Spleen (tissue), 11 donors: ENCODE results near the gene PRPSAP1. TPM values are rescaled to one million over a fixed set of nuclear protein-coding genes. Genes with fewer than 3 reads are reported as not detected.

Experiments
- DNase-seq: peaks from one replicate; pipeline ENCODE4 v3.0.0-alpha.2; 2020
- H3K27ac ChIP-seq, 8 donors: fragments of 200-600 bp; sonication (generic) in 7 of 8; 1 replicate in 4 of 8; 2 replicates in 4 of 8; pipeline versions ENCODE4 v1.5.0 to v1.8.0; 2016 to 2021; ENCODE audit warnings: inconsistent platforms in 4 of 8, mild to moderate bottlenecking in 4 of 8, moderate library complexity in 1 of 8
- H3K27me3 ChIP-seq, 7 donors: fragments of 200-600 bp; sonication (generic) in 6 of 7; replicated peaks in 1 of 7; 1 replicate in 4 of 7; 2 replicates in 3 of 7; pipeline versions ENCODE4 v1.5.0 to v1.8.0; 2016 to 2021; ENCODE audit warnings: inconsistent platforms in 3 of 7, mild to moderate bottlenecking in 1 of 7
- H3K36me3 ChIP-seq, 6 donors: fragments of 200-600 bp; sonication (generic) in 5 of 6; 1 replicate in 4 of 6; 2 replicates in 2 of 6; pipeline versions ENCODE4 v1.5.0 to v1.8.0; 2016 to 2021; ENCODE audit warnings: inconsistent platforms in 2 of 6
- H3K4me1 ChIP-seq, 6 donors: fragments of 200-600 bp; sonication (generic) in 5 of 6; 1 replicate in 3 of 6; 2 replicates in 3 of 6; pipeline versions ENCODE4 v1.5.0 to v1.8.0; 2016 to 2021; ENCODE audit warnings: inconsistent platforms in 3 of 6
- H3K4me3 ChIP-seq, 8 donors: fragments of 200-600 bp; sonication (generic) in 7 of 8; 1 replicate in 4 of 8; 2 replicates in 4 of 8; pipeline versions ENCODE4 v1.5.0 to v1.8.0; 2016 to 2021; ENCODE audit warnings: inconsistent platforms in 4 of 8, mild to moderate bottlenecking in 4 of 8, moderate library complexity in 2 of 8
- H3K9me3 ChIP-seq, 8 donors: fragments of 200-600 bp; sonication (generic) in 7 of 8; 1 replicate in 4 of 8; 2 replicates in 4 of 8; pipeline versions ENCODE4 v1.5.0 to v1.8.0; 2016 to 2021; ENCODE audit warnings: inconsistent platforms in 4 of 8
- CTCF ChIP-seq, 11 experiments: fragments of 200-600 bp in 7 of 11; fragments of 450-650 bp in 4 of 11; sonication (generic) in 4 of 11; IDR thresholded peaks in 8 of 11; conservative IDR thresholded peaks in 3 of 11; 1 replicate in 7 of 11; 2 replicates in 4 of 11; pipeline versions ENCODE4 v1.4.0 to v1.8.0; 2016 to 2021; ENCODE audit warnings: antibody characterized with exemption in 11 of 11, inconsistent platforms in 4 of 11, mild to moderate bottlenecking in 1 of 11
- POLR2A ChIP-seq, 3 donors: fragments of 450-650 bp; IDR thresholded peaks; one replicate each; pipeline ENCODE4 v1.5.1; 2017; ENCODE audit warnings: antibody characterized with exemption in 3 of 3, mild to moderate bottlenecking in 1 of 3
- POLR2AphosphoS5 ChIP-seq, 3 donors: sonication (generic); formaldehyde crosslinking; IDR thresholded peaks; one replicate each; pipeline ENCODE4 v1.5.1; 2017; ENCODE audit warnings: antibody characterized with exemption in 3 of 3
- WGBS, 5 donors: extraction: QIAGEN DNeasy Blood & Tissue Kit in 3 of 5; methylation state at CpG; one replicate each; pipeline versions ENCODE4 v1.1.5 to v1.1.7; 2013 to 2018; 5-methylcytosine and 5-hydroxymethylcytosine counted together
- intact Hi-C: fragments of 100-400 bp; cut with DNase I; formaldehyde crosslinking; loops from one replicate; pipeline ENCODE4 v1.15.0; 2023; ENCODE audit warnings: low total_unique reads
- polyA plus RNA-seq, 3 donors: library from polyadenylated mRNA; stranded (reverse); fragments of 200-250 nt; gene quantifications; one replicate each; pipeline ENCODE4 v1.2.1, GENCODE V29; 2013
- total RNA-seq, 7 donors: library from RNA; depleted of rRNA in 3 of 7; stranded (reverse); fragments of >200 nt in 3 of 7; fragmentation: NEBNext Ultra II Directional in 4 of 7; extraction: Animal tissue kit (Norgen Biotek cat#: 25700) in 4 of 7; gene quantifications; one replicate each; pipeline versions ENCODE4 v1.1.0 to v1.2.1, GENCODE V29; 2016 to 2021
- donor health status: healthy with polysubstance abuse.
- donor health status: DM: no; HTN: no; CAD: no; lungs with moderate emphysema.
- donor health status: DM: no; HTN: no; CAD: no.
- donor health status: Bipolar disorder and iron deficiency.
- donor health status: healthy.
- donor health status: DM: no; HTN: no; CAD: no.
- donor health status: DM: yes; HTN: yes; CAD: no.

PRPSAP1 gene
- total and polyA plus RNA-seq, 10 donors: 17.5 to 54.1 (median 35.8) TPM

DNA sequence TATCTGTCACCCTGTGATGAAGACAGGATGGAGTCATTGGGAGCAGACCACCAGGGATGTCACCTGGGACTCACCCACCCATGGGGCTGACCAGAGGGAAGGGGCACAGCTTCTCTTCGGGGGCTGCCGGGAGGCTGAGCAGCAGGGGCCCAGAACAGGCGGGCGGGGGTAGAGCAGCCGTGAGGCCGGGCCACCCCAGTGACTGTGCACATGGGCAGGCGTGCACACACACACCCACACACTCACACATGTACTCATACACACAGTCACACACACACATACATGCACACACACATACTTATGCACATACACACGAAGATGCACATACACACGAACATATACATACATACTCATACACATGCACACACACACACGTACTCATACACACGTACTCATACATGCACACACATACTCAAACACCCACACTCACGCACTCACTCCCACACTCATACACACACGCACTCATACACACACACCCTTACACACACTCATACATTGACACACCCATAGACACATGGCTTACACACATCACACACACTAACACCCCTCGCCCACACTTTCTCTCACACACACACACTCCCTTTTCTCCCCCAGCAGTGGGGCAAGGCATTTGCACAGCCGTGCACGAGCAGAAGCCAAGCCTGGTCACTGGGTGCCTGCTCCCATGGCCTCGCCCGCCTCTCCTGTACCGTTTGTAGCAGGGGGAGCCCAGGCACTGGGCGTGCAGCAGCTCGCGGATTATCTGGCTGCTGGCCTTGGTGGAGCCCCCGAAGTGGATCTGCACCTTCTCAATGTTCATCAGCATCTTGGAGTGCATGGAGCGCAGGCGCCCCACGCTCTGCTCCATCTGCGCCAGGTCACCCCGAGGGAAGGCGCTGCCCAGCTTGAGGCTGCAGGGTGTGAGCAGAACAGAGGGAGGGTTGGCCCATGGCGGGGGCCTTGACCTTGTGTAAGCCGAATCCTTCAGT is 76.1 kb downstream of the PRPSAP1 start:
- intact Hi-C loops: no loop called here
- DNase-seq: peak; percentile 75
- Histone ChIP-seq H3K9me3 (no peaks in the 10 kb centered on the region), H3K36me3 (no peaks in the 10 kb centered on the region), H3K4me3 (no peak overlapping the region), H3K27ac (no peak overlapping the region), H3K4me1 (peaks cover 12 to 51% (median 35%) of the 10 kb centered on the region in 6 donors), H3K27me3 (no peaks in the 10 kb centered on the region)
- TF ChIP-seq POLR2A (IDR thresholded peaks at IDR 0.05) (no peak), CTCF (IDR thresholded peaks at IDR 0.05 in 8 of 11, conservative IDR thresholded peaks at IDR 0.05 in 3 of 11) (no peak), POLR2AphosphoS5 (IDR thresholded peaks at IDR 0.05) (peak in 1 of 3 donors; percentile 33)
- WGBS, 5 donors: 89 to 94% (median 93%) methylated on average over 21 to 31 of the region's 31 CpGs

DNA sequence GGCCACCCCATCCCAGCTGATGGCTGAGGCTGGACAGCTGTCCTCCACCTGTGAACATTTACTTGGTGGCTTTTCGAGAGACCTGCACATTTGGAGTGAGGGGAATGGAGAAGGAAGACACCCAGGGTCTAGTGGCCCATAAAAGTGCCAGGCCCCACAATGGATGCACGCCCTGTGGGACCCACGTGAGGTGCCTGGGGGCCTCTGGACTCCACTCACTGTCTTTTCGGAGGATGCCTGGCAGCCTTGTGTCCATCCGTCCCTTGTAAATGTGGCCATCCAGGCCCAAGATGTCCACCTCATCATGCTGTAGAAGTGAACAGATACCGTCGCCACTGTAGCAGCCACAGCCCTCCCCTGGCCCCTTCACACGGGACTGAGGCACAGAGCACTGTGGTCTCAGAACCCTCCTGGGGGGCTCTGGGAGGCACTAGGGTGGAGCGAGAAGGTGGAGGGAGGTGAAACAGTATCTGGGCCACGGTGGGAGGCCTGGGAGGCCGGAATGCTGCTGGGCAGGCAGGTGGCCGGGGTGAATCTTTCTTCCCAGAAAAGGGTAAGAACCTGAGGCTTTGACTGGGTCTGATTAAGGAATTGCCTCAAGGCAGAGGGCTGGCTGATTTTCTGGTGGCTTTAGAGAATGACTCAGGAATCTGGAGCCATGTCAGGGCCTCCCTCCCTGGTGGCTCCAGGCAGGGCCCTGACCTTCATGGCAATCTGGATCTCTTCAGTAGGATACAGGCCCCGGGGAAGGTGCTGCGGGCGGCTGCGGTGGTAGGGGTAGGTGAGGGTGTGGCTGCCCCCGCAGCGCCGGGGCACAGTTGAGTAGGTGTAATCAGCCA is 77.0 kb downstream of the PRPSAP1 start:
- H3K4me1 ChIP-seq: peaks cover 17 to 60% (median 44%) of the 10 kb centered on the region in 6 donors
- WGBS, 5 donors: 92 to 94% (median 93%) methylated on average over 15 to 19 of the region's 19 CpGs
- no peak for DNase-seq
- intact Hi-C loops: no loop called here
- TF ChIP-seq POLR2A (IDR thresholded peaks at IDR 0.05) (no peak), POLR2AphosphoS5 (IDR thresholded peaks at IDR 0.05) (no peak), CTCF (IDR thresholded peaks at IDR 0.05 in 8 of 11, conservative IDR thresholded peaks at IDR 0.05 in 3 of 11) (no peak)
- H3K9me3 ChIP-seq: no peaks in the 10 kb centered on the region
- peak overlapping the region in 1 of 8 donors; percentile 31 for H3K27ac ChIP-seq
- H3K4me3 ChIP-seq: no peak overlapping the region
- H3K36me3 ChIP-seq: no peaks in the 10 kb centered on the region
- no peaks in the 10 kb centered on the region for H3K27me3 ChIP-seq

DNA sequence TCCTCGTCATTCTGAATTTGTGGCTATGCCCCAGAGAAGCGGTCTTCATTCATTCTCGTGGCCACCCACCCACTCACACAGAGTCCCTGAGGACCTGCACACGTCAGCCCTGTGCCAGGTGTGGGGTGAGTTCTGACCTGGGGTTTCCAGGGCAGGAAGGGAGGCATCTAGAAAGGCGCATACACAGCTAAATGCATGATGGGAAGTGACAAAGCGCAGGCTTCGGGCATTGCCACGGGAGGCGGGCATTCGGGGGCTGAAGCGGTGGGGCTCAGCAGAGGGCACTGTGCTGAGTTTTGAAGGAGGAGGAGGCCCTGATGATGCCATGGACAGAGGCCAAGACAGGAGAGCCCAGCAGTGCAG is 77.7 kb downstream of the PRPSAP1 start:
- no peak overlapping the region for H3K4me3 ChIP-seq
- H3K27ac ChIP-seq: peak overlapping the region in 1 of 8 donors; percentile 31
- intact Hi-C loops: no loop called here
- TF ChIP-seq CTCF (IDR thresholded peaks at IDR 0.05 in 8 of 11, conservative IDR thresholded peaks at IDR 0.05 in 3 of 11) (peak in 1 of 11 experiments; percentile 13), POLR2A (IDR thresholded peaks at IDR 0.05) (no peak)
- peak; percentile 75 for DNase-seq
- no peaks in the 10 kb centered on the region for H3K9me3 ChIP-seq
- peaks cover 24 to 67% (median 50%) of the 10 kb centered on the region in 6 donors for H3K4me1 ChIP-seq
- 59 to 67% (median 64%) methylated on average over 11 of the region's 11 CpGs for WGBS, 5 donors
- H3K36me3 ChIP-seq: peaks cover 0 to 6% (median under 1%) of the 10 kb centered on the region in 6 donors
- H3K27me3 ChIP-seq: no peaks in the 10 kb centered on the region
